ENCODE results near the gene ABHD4. TPM values are rescaled to one million over a fixed set of nuclear protein-coding genes. Genes with fewer than 3 reads are reported as not detected.

The ABHD4 gene
- total and polyA plus RNA-seq, 7 donors = 6.1 to 64.0 (median 26.4) TPM

- peak; percentile 23 for TF ChIP-seq CTCF (IDR thresholded peaks at IDR 0.05)
- no peaks in the 10 kb centered on the region for H3K4me1 ChIP-seq
- no peaks in the 10 kb centered on the region for H3K27me3 ChIP-seq (ENCODE audit: insufficient read depth in 3 of 3, low read length in 2 of 3)
- no peak overlapping the region for H3K4me3 ChIP-seq
- no peaks in the 10 kb centered on the region for H3K9me3 ChIP-seq
- ATAC-seq (no peak), DNase-seq (no peak)
- H3K36me3 ChIP-seq (ENCODE audit: insufficient read depth in 1 of 2, low read depth in 1 of 2) = no peaks in the 10 kb centered on the region
- WGBS, 3 donors = 91 to 96% (median 94%) methylated on average over 1 of the region's 1 CpG
- H3K27ac ChIP-seq = no peak overlapping the region
- intact Hi-C loops (cut with DNase I) = loop anchor here in 1 of 2 donors (10.0 kb wide), 1 partner anchor 197 kb away; no protein-coding TSS in a partner anchor
Measured at GRCh38 chr14:22657861-22658260, 59.8 kb downstream of the ABHD4 start.

GRCh38 chr14:22658946-22659345, 60.8 kb downstream of the ABHD4 start:
- ATAC-seq = no peak
- Histone ChIP-seq H3K27me3 (ENCODE audit: insufficient read depth in 3 of 3, low read length in 2 of 3) (no peaks in the 10 kb centered on the region), H3K36me3 (ENCODE audit: insufficient read depth in 1 of 2, low read depth in 1 of 2) (no peaks in the 10 kb centered on the region), H3K4me3 (no peak overlapping the region), H3K4me1 (no peaks in the 10 kb centered on the region), H3K27ac (no peak overlapping the region), H3K9me3 (no peaks in the 10 kb centered on the region)
- 40 to 46% (median 42%) methylated on average over 1 of the region's 1 CpG for WGBS, 3 donors
- intact Hi-C loops (cut with DNase I) = loop anchor here in 1 of 2 donors (10.0 kb wide), 1 partner anchor 196 kb away; no protein-coding TSS in a partner anchor
- TF ChIP-seq CTCF (IDR thresholded peaks at IDR 0.05) = no peak
- no peak for DNase-seq

GRCh38 chr14:22660654-22661053, 62.6 kb downstream of the ABHD4 start:
- intact Hi-C loops (cut with DNase I) = no loop called here
- Histone ChIP-seq H3K27me3 (ENCODE audit: insufficient read depth in 3 of 3, low read length in 2 of 3) (no peaks in the 10 kb centered on the region), H3K4me3 (no peak overlapping the region), H3K36me3 (ENCODE audit: insufficient read depth in 1 of 2, low read depth in 1 of 2) (no peaks in the 10 kb centered on the region), H3K27ac (no peak overlapping the region), H3K9me3 (no peaks in the 10 kb centered on the region), H3K4me1 (no peaks in the 10 kb centered on the region)
- no peak for DNase-seq
- ATAC-seq = no peak
- WGBS, 3 donors = 60 to 97% (median 95%) methylated on average over 1 to 4 of the region's 4 CpGs
- no peak for TF ChIP-seq CTCF (IDR thresholded peaks at IDR 0.05)

Other genes starting within 250 kb of the ABHD4 start
- 100 to 1,000 TPM in 3 of 4 donors, 10 to 100 TPM in 1; 77.8 to 118 (median 106) TPM for gene DAD1, start 9.1 kb upstream of the ABHD4 start, total RNA-seq
- 100 to 1,000 TPM; 201 to 277 (median 262) TPM for gene DAD1, start 9.1 kb upstream of the ABHD4 start, polyA plus RNA-seq
- gene OR6J1, start 46.1 kb downstream of the ABHD4 start, total RNA-seq = not detected
- not detected for gene OR6J1, start 46.1 kb downstream of the ABHD4 start, polyA plus RNA-seq
- gene OXA1L, start 168.4 kb downstream of the ABHD4 start, total RNA-seq = 100 to 1,000 TPM in 3 of 4 donors, 10 to 100 TPM in 1; 90.7 to 151 (median 131) TPM
- 100 to 1,000 TPM; 115 to 168 (median 158) TPM for gene OXA1L, start 168.4 kb downstream of the ABHD4 start, polyA plus RNA-seq
- 1 to 10 TPM; 1.3 to 2.6 (median 2.0) TPM for gene SLC7A7, start 217.1 kb downstream of the ABHD4 start, total RNA-seq
- gene SLC7A7, start 217.1 kb downstream of the ABHD4 start, polyA plus RNA-seq = 1 to 10 TPM in 1 of 3 donors, under 1 TPM in 2; 0.93 to 2.6 (median 0.97) TPM
- 10 to 100 TPM; 79.1 to 91.2 (median 84.9) TPM for gene MRPL52, start 231.6 kb downstream of the ABHD4 start, total RNA-seq
- gene MRPL52, start 231.6 kb downstream of the ABHD4 start, polyA plus RNA-seq = 100 to 1,000 TPM in 2 of 3 donors, 10 to 100 TPM in 1; 92.0 to 246 (median 102) TPM
- gene MMP14, start 238.3 kb downstream of the ABHD4 start, total RNA-seq = 10 to 100 TPM in 3 of 4 donors, 1 to 10 TPM in 1; 9.6 to 18.5 (median 14.7) TPM
- gene MMP14, start 238.3 kb downstream of the ABHD4 start, polyA plus RNA-seq = 10 to 100 TPM in 2 of 3 donors, 1 to 10 TPM in 1; 7.6 to 15.1 (median 10.0) TPM

All from psoas muscle (tissue), 8 donors.